Central memory CD8-positive, alpha-beta T cell (primary cell): ENCODE data around the gene IGHMBP2.

Experiments used
- ATAC-seq: fragments of 150-1000 bp; cut with Tn5 transposase; replicated peaks from 2 replicates; pipeline ENCODE4 v1.10.0; 2022; ENCODE audit warnings: mild to moderate bottlenecking, moderate FRiP score, moderate number of reproducible peaks; ENCODE audit not compliant: poor library complexity, severe bottlenecking; ENCODE audit errors: extremely low read depth
- DNase-seq, 2 donors: peaks; one replicate each; pipeline ENCODE4 v3.0.0; 2021; ENCODE audit warnings: low spot score in 2 of 2
- H3K27ac Mint-ChIP-seq: one replicate; pipeline ENCODE4 v1.8.0; 2022; ENCODE audit warnings: low read depth, mild to moderate bottlenecking, moderate library complexity, mixed read lengths
- H3K27me3 Mint-ChIP-seq: one replicate; pipeline ENCODE4 v1.8.0; 2022; ENCODE audit warnings: mixed read lengths
- H3K36me3 Mint-ChIP-seq: one replicate; pipeline ENCODE4 v1.8.0; 2022; ENCODE audit warnings: mild to moderate bottlenecking, moderate library complexity, mixed read lengths; ENCODE audit not compliant: insufficient read depth
- H3K4me1 Mint-ChIP-seq: one replicate; pipeline ENCODE4 v1.8.0; 2022; ENCODE audit warnings: mixed read lengths
- H3K4me3 Mint-ChIP-seq: one replicate; pipeline ENCODE4 v1.8.0; 2022; ENCODE audit warnings: mild to moderate bottlenecking, moderate library complexity, mixed read lengths
- H3K9me3 Mint-ChIP-seq: one replicate; pipeline ENCODE4 v1.8.0; 2022; ENCODE audit warnings: mixed read lengths

Gene IGHMBP2

GRCh38 chr11:68941324-68942094 lies 37.8 kb downstream of the IGHMBP2 start:
- no peak for ATAC-seq
- H3K4me1 Mint-ChIP-seq: no peaks in the 10 kb centered on the region
- H3K36me3 Mint-ChIP-seq: peaks cover 7% of the 10 kb centered on the region
- no peaks in the 10 kb centered on the region for H3K9me3 Mint-ChIP-seq
- H3K27ac Mint-ChIP-seq: no peak overlapping the region
- no peaks in the 10 kb centered on the region for H3K27me3 Mint-ChIP-seq
- no peak for DNase-seq
- no peak overlapping the region for H3K4me3 Mint-ChIP-seq

- Mint-ChIP-seq H3K9me3 (no peaks in the 10 kb centered on the region), H3K4me3 (no peak overlapping the region), H3K4me1 (no peaks in the 10 kb centered on the region), H3K27ac (no peak overlapping the region), H3K36me3 (peaks cover 5% of the 10 kb centered on the region), H3K27me3 (no peaks in the 10 kb centered on the region)
- ATAC-seq (no peak), DNase-seq (no peak)
Observed at GRCh38 chr11:68942095-68942620, 38.5 kb downstream of the IGHMBP2 start.

DNA sequence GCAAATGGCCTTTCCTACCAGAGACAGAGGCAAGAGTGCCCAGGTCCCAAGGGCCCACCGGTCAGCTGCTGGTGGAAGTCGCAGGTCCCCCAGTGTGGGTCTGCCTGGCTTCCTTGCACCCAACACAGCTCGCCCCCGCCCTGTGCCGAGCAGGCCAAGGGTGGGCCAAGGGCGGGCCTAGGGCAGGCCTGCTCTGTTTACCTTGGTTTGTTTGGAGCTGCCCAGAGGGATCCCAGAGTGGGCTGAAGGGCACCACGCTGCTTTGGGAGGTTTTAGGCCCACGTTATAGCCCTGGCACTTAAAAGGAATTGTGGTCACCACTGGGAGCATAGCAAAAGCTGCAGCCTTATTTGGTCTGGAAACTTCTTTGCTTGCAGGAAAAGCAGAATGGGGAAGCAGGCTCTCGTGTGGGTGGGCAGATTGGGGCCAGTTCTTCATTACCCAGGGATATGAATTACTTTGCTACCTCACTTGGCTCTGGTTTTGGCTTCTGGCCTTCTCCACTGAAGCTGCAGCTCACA lies 39.1 kb downstream of the IGHMBP2 start:
- H3K9me3 Mint-ChIP-seq: no peaks in the 10 kb centered on the region
- ATAC-seq: no peak
- H3K27me3 Mint-ChIP-seq: no peaks in the 10 kb centered on the region
- H3K27ac Mint-ChIP-seq: no peak overlapping the region
- H3K4me1 Mint-ChIP-seq: no peaks in the 10 kb centered on the region
- peaks cover 5% of the 10 kb centered on the region for H3K36me3 Mint-ChIP-seq
- no peak overlapping the region for H3K4me3 Mint-ChIP-seq
- DNase-seq: no peak

- no peaks in the 10 kb centered on the region for H3K4me1 Mint-ChIP-seq
- H3K4me3 Mint-ChIP-seq: no peak overlapping the region
- H3K9me3 Mint-ChIP-seq: no peaks in the 10 kb centered on the region
- DNase-seq (no peak), ATAC-seq (no peak)
- peaks cover 8% of the 10 kb centered on the region for H3K27me3 Mint-ChIP-seq
- H3K36me3 Mint-ChIP-seq: peaks cover 1% of the 10 kb centered on the region
- H3K27ac Mint-ChIP-seq: no peak overlapping the region
Observed at GRCh38 chr11:68946416-68947090, 42.9 kb downstream of the IGHMBP2 start.

DNA sequence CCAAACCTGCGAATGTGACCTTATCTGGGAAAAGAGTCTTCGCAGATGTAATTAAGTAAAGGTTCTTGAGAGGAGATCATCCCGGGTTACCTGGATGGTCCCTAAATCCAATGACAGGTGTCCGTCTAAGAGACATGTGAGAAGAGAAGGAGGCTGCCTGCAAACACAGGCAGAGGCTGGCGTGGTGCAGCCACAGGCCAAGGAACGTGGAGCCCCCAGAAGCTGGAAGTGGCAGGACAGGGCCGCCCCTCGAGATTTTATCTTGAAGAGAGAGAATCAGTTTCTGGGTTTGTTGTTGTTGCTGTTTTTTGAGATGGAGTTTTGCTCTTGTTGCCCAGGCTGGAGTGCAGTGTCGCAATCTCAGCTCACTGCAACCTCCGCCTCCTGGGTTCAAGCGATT lies 43.5 kb downstream of the IGHMBP2 start:
- Mint-ChIP-seq H3K9me3 (no peaks in the 10 kb centered on the region), H3K27me3 (peaks cover 8% of the 10 kb centered on the region), H3K4me1 (no peaks in the 10 kb centered on the region), H3K27ac (no peak overlapping the region), H3K36me3 (no peaks in the 10 kb centered on the region), H3K4me3 (no peak overlapping the region)
- ATAC-seq (no peak), DNase-seq (no peak)

DNA sequence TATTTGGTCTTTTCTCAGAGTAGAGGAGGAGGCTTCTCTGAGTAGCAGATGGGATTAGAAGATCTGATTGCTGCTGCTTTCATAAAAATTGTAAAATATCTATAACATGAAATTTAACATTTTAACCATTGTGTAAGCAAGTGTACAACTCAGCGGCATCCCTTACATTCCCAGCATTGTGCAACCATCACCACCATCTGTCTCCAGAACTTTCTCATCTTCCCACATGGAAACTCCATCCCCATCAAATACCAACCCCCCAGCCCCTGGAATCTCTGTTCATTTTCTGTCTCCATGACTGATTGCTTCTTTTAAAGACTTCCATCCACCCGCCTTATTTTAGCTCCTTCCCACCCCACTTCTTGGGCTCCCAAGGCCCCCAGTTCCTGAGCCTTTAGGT lies 44.8 kb downstream of the IGHMBP2 start:
- ATAC-seq: no peak
- H3K9me3 Mint-ChIP-seq: no peaks in the 10 kb centered on the region
- H3K36me3 Mint-ChIP-seq: no peaks in the 10 kb centered on the region
- H3K4me3 Mint-ChIP-seq: no peak overlapping the region
- no peaks in the 10 kb centered on the region for H3K4me1 Mint-ChIP-seq
- no peak overlapping the region for H3K27ac Mint-ChIP-seq
- no peak for DNase-seq
- H3K27me3 Mint-ChIP-seq: peaks cover 8% of the 10 kb centered on the region

DNA sequence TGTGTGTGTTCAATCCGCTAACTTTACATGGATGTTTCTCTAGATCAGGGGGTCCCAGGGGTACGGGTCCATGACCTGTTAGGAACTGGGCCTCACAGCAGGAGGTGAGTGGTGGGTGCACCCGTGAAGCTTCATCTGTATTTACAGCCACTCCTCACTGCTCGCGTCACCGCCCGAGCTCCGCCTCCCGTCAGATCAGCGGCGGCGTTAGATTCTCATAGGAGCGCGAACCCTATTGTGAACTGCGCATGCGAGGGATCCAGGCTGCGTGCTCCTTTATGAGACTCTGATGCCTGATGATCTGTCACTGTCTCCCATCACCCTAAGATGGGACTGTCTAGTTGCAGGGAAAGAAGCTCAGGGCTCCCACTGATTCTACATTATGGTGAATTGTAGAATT lies 45.2 kb downstream of the IGHMBP2 start:
- Mint-ChIP-seq H3K4me1 (no peaks in the 10 kb centered on the region), H3K9me3 (no peaks in the 10 kb centered on the region), H3K27me3 (peaks cover 8% of the 10 kb centered on the region), H3K36me3 (no peaks in the 10 kb centered on the region), H3K27ac (no peak overlapping the region), H3K4me3 (no peak overlapping the region)
- no peak for DNase-seq
- ATAC-seq: no peak

- H3K27me3 Mint-ChIP-seq: peaks cover 8% of the 10 kb centered on the region
- no peaks in the 10 kb centered on the region for H3K4me1 Mint-ChIP-seq
- H3K4me3 Mint-ChIP-seq: no peak overlapping the region
- DNase-seq: no peak
- no peak for ATAC-seq
- H3K36me3 Mint-ChIP-seq: no peaks in the 10 kb centered on the region
- H3K9me3 Mint-ChIP-seq: no peaks in the 10 kb centered on the region
- H3K27ac Mint-ChIP-seq: no peak overlapping the region
Observed at GRCh38 chr11:68950270-68950669, 46.6 kb downstream of the IGHMBP2 start.

GRCh38 chr11:68950762-68951161 lies 47.1 kb downstream of the IGHMBP2 start:
- ATAC-seq: no peak
- no peak overlapping the region for H3K27ac Mint-ChIP-seq

DNA sequence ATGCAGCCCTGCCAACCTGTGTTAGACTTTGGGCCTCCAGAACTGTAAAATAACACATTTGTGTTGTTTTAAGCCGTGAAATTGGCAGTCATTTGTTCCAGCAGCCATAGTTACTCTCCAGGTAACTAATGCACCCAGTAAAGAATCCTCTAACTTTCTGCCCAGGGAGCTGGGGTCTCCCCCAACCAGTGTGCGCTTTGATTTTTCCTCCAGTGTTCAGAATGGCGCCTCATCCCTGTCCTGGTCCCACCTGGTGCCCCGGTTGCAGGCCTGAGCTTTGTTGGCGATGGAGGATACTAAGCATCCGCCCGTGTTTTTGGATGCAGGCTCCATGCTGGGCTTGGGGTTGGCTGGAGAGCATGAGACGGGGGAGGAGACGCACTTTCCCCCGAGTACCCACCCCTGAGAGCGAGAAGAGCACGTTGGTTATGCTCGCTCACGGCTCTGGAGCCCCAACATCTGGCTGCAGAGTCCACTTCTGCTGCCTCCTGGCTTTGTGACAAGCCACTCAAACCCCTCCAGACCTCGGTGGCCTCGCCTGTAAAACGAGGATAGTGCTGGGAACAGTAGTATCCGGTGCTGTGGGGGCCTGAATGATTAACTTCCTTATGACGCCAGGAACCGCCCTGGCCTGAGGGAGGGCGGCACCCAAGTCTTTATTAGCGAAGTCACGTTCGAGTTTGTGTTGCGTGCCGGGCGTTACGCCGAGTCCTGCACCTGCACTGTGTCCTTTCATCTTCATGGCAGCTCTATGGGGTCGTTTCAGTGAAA lies 51.3 kb downstream of the IGHMBP2 start:
- Mint-ChIP-seq H3K27ac (no peak overlapping the region), H3K27me3 (peaks cover 12% of the 10 kb centered on the region), H3K9me3 (no peaks in the 10 kb centered on the region), H3K4me3 (no peak overlapping the region), H3K36me3 (no peaks in the 10 kb centered on the region), H3K4me1 (no peaks in the 10 kb centered on the region)
- no peak for ATAC-seq
- DNase-seq: no peak

More at GRCh38 chr11:68950762-68951161, 47.1 kb downstream of the IGHMBP2 start:
- no peaks in the 10 kb centered on the region for H3K9me3 Mint-ChIP-seq
- H3K36me3 Mint-ChIP-seq: no peaks in the 10 kb centered on the region
- no peak for DNase-seq
- no peak overlapping the region for H3K4me3 Mint-ChIP-seq
- no peaks in the 10 kb centered on the region for H3K4me1 Mint-ChIP-seq
- H3K27me3 Mint-ChIP-seq: peaks cover 8% of the 10 kb centered on the region

- no peak overlapping the region for H3K27ac Mint-ChIP-seq
Observed at GRCh38 chr11:68955607-68955958, 51.9 kb downstream of the IGHMBP2 start.

DNA sequence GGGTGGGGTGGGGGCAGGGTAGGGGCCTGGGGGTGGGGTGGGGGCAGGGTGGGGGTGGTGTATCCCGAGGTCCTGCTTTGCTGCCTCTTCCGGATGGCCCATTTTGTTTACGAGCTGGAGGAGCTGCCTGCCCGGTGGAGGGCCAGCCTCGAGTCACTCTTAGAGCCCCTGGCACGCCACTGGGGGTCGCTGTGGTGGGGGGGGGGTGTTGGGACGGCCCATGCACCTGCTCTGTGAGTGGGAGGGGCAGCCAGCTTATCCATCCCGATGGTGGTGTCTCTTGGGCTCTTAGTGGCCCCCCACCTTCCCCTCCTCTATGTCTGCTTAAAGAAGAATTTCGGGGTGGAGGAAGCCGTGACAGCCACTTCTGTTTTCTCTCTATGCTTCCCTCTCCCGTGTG lies 52.5 kb downstream of the IGHMBP2 start:
- ATAC-seq (no peak), DNase-seq (peak in 1 of 2 donors; percentile 19)
- H3K36me3 Mint-ChIP-seq: no peaks in the 10 kb centered on the region
- H3K27me3 Mint-ChIP-seq: peaks cover 12% of the 10 kb centered on the region
- no peaks in the 10 kb centered on the region for H3K4me1 Mint-ChIP-seq
- H3K9me3 Mint-ChIP-seq: no peaks in the 10 kb centered on the region
- no peak overlapping the region for H3K27ac Mint-ChIP-seq
- no peak overlapping the region for H3K4me3 Mint-ChIP-seq

More at GRCh38 chr11:68955607-68955958, 51.9 kb downstream of the IGHMBP2 start:
- DNase-seq (no peak), ATAC-seq (no peak)
- Mint-ChIP-seq H3K36me3 (no peaks in the 10 kb centered on the region), H3K4me3 (no peak overlapping the region), H3K27me3 (peaks cover 12% of the 10 kb centered on the region), H3K4me1 (no peaks in the 10 kb centered on the region), H3K9me3 (no peaks in the 10 kb centered on the region)
